HG03135 (cell line): ENCODE measurements around the gene ADAMTS2.
"Not testable (repeated sequence)": the region's sequence is repeated elsewhere in the genome, so short reads cannot be mapped to it uniquely, and the experiment has no call there.

ENCODE experiments used
- ATAC-seq: cut with Tn5 transposase; IDR thresholded peaks from one replicate; pipeline ENCODE4 v1.9.1; 2021; ENCODE audit warnings: mild to moderate bottlenecking, moderate library complexity; ENCODE audit not compliant: unreplicated experiment

Gene ADAMTS2

GRCh38 chr5:179222246-179223017 lies 122.8 kb downstream of the ADAMTS2 start:
- ATAC-seq, result no peak

- no peak for ATAC-seq
These were observed 123.4 kb downstream of the ADAMTS2 start for GRCh38 chr5:179221877-179222220.

GRCh38 chr5:179221196-179221876 lies 123.9 kb downstream of the ADAMTS2 start:
- ATAC-seq, result no peak

- no peak for ATAC-seq
These were observed 124.5 kb downstream of the ADAMTS2 start for GRCh38 chr5:179220716-179221115.

GRCh38 chr5:179219661-179220620 lies 125.3 kb downstream of the ADAMTS2 start:
- ATAC-seq, result no peak

GRCh38 chr5:179218943-179219330 lies 126.3 kb downstream of the ADAMTS2 start:
- ATAC-seq, result no peak

GRCh38 chr5:179217956-179218942 lies 127.0 kb downstream of the ADAMTS2 start:
- ATAC-seq, result no peak

- ATAC-seq, result no peak
These were observed 127.9 kb downstream of the ADAMTS2 start for GRCh38 chr5:179217356-179217755.

- ATAC-seq, result not testable (repeated sequence)
These were observed 128.9 kb downstream of the ADAMTS2 start for GRCh38 chr5:179216381-179216780.

GRCh38 chr5:179215576-179215975 lies 129.7 kb downstream of the ADAMTS2 start:
- ATAC-seq, result no peak

GRCh38 chr5:179214678-179215077 lies 130.6 kb downstream of the ADAMTS2 start:
- ATAC-seq, result no peak

- ATAC-seq, result no peak
These were observed 132.4 kb downstream of the ADAMTS2 start for GRCh38 chr5:179212870-179213269.

GRCh38 chr5:179211631-179212030 lies 133.6 kb downstream of the ADAMTS2 start:
- ATAC-seq, result no peak

GRCh38 chr5:179211068-179211467 lies 134.2 kb downstream of the ADAMTS2 start:
- no peak for ATAC-seq

GRCh38 chr5:179210478-179210877 lies 134.8 kb downstream of the ADAMTS2 start:
- ATAC-seq, result no peak

- no peak for ATAC-seq
These were observed 135.7 kb downstream of the ADAMTS2 start for GRCh38 chr5:179209359-179210150.

- ATAC-seq, result no peak
These were observed 136.4 kb downstream of the ADAMTS2 start for GRCh38 chr5:179208706-179209358.

GRCh38 chr5:179207920-179208705 lies 137.1 kb downstream of the ADAMTS2 start:
- no peak for ATAC-seq
